SK-N-SH (cell line): ENCODE results near the gene MTHFD1L.

ENCODE experiments used
- EP300 ChIP-seq, 2 experiments: IDR thresholded peaks; 2 replicates each; pipeline versions ENCODE4 v1.4.0 to v1.6.1; 2012; ENCODE audit warnings: borderline replicate concordance in 1 of 2, low read depth in 1 of 2, low read length in 1 of 2
- GABPA ChIP-seq: IDR thresholded peaks from 2 replicates; pipeline ENCODE4 v1.4.0; 2012; ENCODE audit warnings: low read depth, mild to moderate bottlenecking
- GATA2 ChIP-seq: sonication (generic); formaldehyde crosslinking; IDR thresholded peaks from 2 replicates; pipeline ENCODE4 v1.5.0; 2020; ENCODE audit warnings: mild to moderate bottlenecking, missing genetic modification reagents
- IRF3 ChIP-seq: fragments of 150-350 bp; IDR thresholded peaks from 2 replicates; pipeline ENCODE4 v1.6.1; 2016; ENCODE audit warnings: mild to moderate bottlenecking, low read depth, low read length
- MEF2A ChIP-seq: IDR thresholded peaks from 2 replicates; pipeline ENCODE4 v1.4.0; 2012; ENCODE audit warnings: low read depth, borderline replicate concordance
- NRF1 ChIP-seq: IDR thresholded peaks from 2 replicates; pipeline ENCODE4 v1.6.1; 2012; ENCODE audit warnings: low read depth, mild to moderate bottlenecking, low read length
- RFX5 ChIP-seq: IDR thresholded peaks from 2 replicates; pipeline ENCODE4 v1.6.1; 2012; ENCODE audit warnings: mild to moderate bottlenecking, improper control_type of control experiment, low read length
- RXRA ChIP-seq: IDR thresholded peaks from 2 replicates; pipeline ENCODE4 v1.4.0; 2012; ENCODE audit warnings: low read depth, mild to moderate bottlenecking, borderline replicate concordance
- USF2 ChIP-seq: fragments of 150-350 bp; IDR thresholded peaks from 2 replicates; pipeline ENCODE4 v1.6.1; 2017; ENCODE audit warnings: antibody characterized with exemption, low read length, low read depth, borderline replicate concordance
- TF ChIP-seq, protein P1 (sequence below): fragments of 200-600 bp; sonication (generic); IDR thresholded peaks from 2 replicates; pipeline ENCODE4 v1.6.1; 2017; ENCODE audit warnings: antibody characterized with exemption, mild to moderate bottlenecking, moderate library complexity

GRCh38 chr6:150962436-150962835 lies 96.9 kb downstream of the MTHFD1L start:
- TF ChIP-seq GABPA (no peak), NRF1 (no peak), IRF3 (no peak), GATA2 (no peak), USF2 (no peak), MEF2A (no peak), EP300 (IDR thresholded peaks at IDR 0.05; ENCODE audit: borderline replicate concordance in 1 of 2, low read depth in 1 of 2, low read length in 1 of 2) (no peak), RFX5 (no peak), RXRA (no peak)
- TF ChIP-seq, protein P1, sequence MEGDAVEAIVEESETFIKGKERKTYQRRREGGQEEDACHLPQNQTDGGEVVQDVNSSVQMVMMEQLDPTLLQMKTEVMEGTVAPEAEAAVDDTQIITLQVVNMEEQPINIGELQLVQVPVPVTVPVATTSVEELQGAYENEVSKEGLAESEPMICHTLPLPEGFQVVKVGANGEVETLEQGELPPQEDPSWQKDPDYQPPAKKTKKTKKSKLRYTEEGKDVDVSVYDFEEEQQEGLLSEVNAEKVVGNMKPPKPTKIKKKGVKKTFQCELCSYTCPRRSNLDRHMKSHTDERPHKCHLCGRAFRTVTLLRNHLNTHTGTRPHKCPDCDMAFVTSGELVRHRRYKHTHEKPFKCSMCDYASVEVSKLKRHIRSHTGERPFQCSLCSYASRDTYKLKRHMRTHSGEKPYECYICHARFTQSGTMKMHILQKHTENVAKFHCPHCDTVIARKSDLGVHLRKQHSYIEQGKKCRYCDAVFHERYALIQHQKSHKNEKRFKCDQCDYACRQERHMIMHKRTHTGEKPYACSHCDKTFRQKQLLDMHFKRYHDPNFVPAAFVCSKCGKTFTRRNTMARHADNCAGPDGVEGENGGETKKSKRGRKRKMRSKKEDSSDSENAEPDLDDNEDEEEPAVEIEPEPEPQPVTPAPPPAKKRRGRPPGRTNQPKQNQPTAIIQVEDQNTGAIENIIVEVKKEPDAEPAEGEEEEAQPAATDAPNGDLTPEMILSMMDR: no peak
